Esophagus squamous epithelium (tissue), 5 donors: Measurements from ENCODE around the gene SFRP4. TPM values are rescaled to one million over a fixed set of nuclear protein-coding genes. Genes with fewer than 3 reads are reported as not detected.

Experiments used
- DNase-seq: peaks from one replicate; lab custom pipeline; 2025; lab: John Stamatoyannopoulos, UW
- H3K27ac ChIP-seq, 4 donors: fragments of 200-600 bp; sonication (generic); one replicate each; pipeline ENCODE4 v1.5.1; 2016 to 2019; ENCODE audit warnings: mild to moderate bottlenecking in 1 of 4
- H3K27me3 ChIP-seq, 4 donors: fragments of 200-600 bp; sonication (generic); 1 replicate in 3 of 4; 2 replicates in 1 of 4; pipeline versions ENCODE4 v1.5.1 to v1.6.0; 2017 to 2021; ENCODE audit warnings: antibody characterized with exemption in 1 of 4
- H3K36me3 ChIP-seq, 3 donors: fragments of 200-600 bp; sonication (generic); one replicate each; pipeline ENCODE4 v1.5.1; 2016 to 2019
- H3K4me1 ChIP-seq, 3 donors: fragments of 200-600 bp; sonication (generic); one replicate each; pipeline ENCODE4 v1.5.1; 2017 to 2019
- H3K4me3 ChIP-seq, 4 donors: fragments of 200-600 bp; sonication (generic); 1 replicate in 3 of 4; 2 replicates in 1 of 4; pipeline ENCODE4 v1.5.1; 2016 to 2019; ENCODE audit warnings: mild to moderate bottlenecking in 2 of 4, moderate library complexity in 1 of 4
- H3K9me3 ChIP-seq, 3 donors: fragments of 200-600 bp; sonication (generic); one replicate each; pipeline ENCODE4 v1.5.1; 2016 to 2019
- POLR2A ChIP-seq, 4 donors: fragments of 450-650 bp; IDR thresholded peaks; one replicate each; pipeline ENCODE4 v1.6.1; 2017; ENCODE audit warnings: antibody characterized with exemption in 4 of 4, mild to moderate bottlenecking in 4 of 4, moderate library complexity in 3 of 4
- WGBS, 2 donors: methylation state at CpG; one replicate each; pipeline ENCODE4 v1.1.5; 2018; 5-methylcytosine and 5-hydroxymethylcytosine counted together
- intact Hi-C: fragments of 100-400 bp; cut with DNase I; formaldehyde crosslinking; loops from one replicate; pipeline ENCODE4 v1.15.0; 2022
- total RNA-seq, 4 donors: library from RNA; depleted of rRNA; stranded (reverse); fragments of >200 nt; gene quantifications; one replicate each; pipeline ENCODE4 v1.1.0, GENCODE V29; 2016
- TF ChIP-seq, protein P1 (sequence below), 6 experiments: fragments of 450-650 bp in 4 of 6; fragments of 200-600 bp in 2 of 6; sonication (generic) in 2 of 6; IDR thresholded peaks; one replicate each; pipeline ENCODE4 v1.5.1; 2016 to 2019; ENCODE audit warnings: antibody characterized with exemption in 6 of 6, mild to moderate bottlenecking in 4 of 6, moderate library complexity in 4 of 6
- donor health status: DM: yes; HTN: yes; CAD: no.

SFRP4 gene
- total RNA-seq, 4 donors from 2014 or later, result 0.21 to 0.57 TPM; not detected in 2

DNA sequence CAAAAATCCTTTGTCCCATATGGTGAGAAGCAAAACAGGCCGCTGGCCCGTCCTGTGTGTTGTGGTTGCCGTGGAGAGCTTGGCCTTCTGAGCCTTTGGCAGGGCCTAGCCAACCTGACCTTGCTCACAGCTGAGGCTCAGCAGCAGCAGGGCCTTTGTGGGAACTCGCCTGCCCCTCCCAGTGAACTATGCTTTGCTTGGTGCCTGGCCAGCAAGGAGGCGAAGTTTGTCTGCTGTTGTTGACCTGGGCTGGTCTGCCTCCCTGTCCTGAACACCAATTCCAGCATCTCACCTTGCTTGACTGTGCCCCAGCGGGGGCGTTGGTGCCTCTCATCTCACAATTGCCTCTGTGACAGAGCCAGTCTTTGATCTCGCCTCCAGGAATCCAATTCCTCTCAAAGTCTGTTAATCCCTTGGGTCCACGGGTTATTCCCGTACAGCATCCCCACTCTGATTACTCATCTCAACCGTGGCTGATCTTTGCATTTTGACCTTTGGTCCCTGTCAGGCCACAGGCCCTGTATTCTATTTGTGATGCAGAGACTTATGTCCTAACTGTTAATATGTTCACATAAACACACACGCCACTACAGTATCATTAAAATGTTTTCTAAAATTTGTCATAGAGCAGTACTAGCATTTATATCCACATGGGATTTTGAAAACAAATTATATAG lies 26.5 kb upstream of the SFRP4 start:
- Histone ChIP-seq H3K36me3 (no peaks in the 10 kb centered on the region), H3K9me3 (no peaks in the 10 kb centered on the region), H3K27me3 (no peaks in the 10 kb centered on the region), H3K4me3 (no peak overlapping the region), H3K27ac (peak overlapping the region in 2 of 4 donors; percentile 32 to 49), H3K4me1 (peaks cover 0 to 17% (median 0%) of the 10 kb centered on the region in 3 donors)
- 45 to 54% methylated on average over 10 to 12 of the region's 12 CpGs for WGBS, 2 donors
- no peak for TF ChIP-seq POLR2A (IDR thresholded peaks at IDR 0.05)
- TF ChIP-seq, protein P1, sequence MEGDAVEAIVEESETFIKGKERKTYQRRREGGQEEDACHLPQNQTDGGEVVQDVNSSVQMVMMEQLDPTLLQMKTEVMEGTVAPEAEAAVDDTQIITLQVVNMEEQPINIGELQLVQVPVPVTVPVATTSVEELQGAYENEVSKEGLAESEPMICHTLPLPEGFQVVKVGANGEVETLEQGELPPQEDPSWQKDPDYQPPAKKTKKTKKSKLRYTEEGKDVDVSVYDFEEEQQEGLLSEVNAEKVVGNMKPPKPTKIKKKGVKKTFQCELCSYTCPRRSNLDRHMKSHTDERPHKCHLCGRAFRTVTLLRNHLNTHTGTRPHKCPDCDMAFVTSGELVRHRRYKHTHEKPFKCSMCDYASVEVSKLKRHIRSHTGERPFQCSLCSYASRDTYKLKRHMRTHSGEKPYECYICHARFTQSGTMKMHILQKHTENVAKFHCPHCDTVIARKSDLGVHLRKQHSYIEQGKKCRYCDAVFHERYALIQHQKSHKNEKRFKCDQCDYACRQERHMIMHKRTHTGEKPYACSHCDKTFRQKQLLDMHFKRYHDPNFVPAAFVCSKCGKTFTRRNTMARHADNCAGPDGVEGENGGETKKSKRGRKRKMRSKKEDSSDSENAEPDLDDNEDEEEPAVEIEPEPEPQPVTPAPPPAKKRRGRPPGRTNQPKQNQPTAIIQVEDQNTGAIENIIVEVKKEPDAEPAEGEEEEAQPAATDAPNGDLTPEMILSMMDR (IDR thresholded peaks at IDR 0.05), result no peak
- DNase-seq, result no peak
- intact Hi-C loops, result no loop called here

DNA sequence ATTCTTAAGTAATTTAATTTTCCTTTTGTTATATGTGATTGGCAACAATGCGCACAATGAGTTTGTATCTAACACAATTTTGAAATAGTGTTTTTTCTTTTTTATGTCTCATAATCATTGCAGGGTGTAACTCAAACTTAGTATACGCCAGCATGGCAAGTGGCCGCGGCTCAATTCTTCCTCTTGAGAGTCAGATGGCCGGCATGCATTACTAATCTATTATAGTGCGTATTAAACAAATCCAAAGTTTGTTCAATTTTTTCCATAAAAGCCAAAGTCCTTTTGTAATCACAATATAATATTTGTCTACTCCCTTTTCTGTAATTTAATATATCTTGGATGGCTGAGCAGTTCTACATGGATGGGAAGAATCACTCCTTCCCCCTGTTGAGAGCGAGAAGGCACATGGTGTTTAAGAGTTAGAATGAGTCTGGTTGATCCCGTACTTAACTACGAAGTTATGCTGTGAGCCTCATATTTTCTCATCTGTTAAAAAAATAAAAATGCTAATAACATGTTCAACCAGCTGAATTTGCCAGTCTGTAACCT lies 16.5 kb upstream of the SFRP4 start:
- H3K4me1 ChIP-seq, result no peaks in the 10 kb centered on the region
- H3K27ac ChIP-seq, result no peak overlapping the region
- 90 to 96% methylated on average over 9 of the region's 9 CpGs for WGBS, 2 donors
- no peaks in the 10 kb centered on the region for H3K36me3 ChIP-seq
- H3K27me3 ChIP-seq, result no peaks in the 10 kb centered on the region
- no peaks in the 10 kb centered on the region for H3K9me3 ChIP-seq
- TF ChIP-seq POLR2A (IDR thresholded peaks at IDR 0.05), result no peak
- TF ChIP-seq, protein P1 (IDR thresholded peaks at IDR 0.05), result no peak
- H3K4me3 ChIP-seq, result no peak overlapping the region
- intact Hi-C loops, result no loop called here
- no peak for DNase-seq

DNA sequence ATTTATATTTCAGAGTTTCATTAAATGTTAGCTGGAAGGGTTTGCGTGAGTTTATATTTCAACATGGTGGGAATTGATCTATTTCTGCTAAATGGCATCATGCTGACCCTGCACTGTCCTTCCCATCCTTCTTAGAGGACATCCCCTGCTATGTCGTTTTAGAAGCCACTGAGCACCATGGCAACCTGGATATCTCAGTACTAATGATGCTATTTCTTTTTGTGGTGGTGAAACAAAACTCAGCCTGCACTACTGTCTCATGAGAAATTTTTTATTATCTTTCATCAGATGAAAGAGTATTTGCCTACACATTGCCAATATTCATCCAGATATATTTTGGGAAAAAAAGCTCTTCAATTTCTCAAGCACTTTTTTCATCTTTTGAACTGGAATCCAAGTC lies 15.9 kb upstream of the SFRP4 start:
- TF ChIP-seq, protein P1 (IDR thresholded peaks at IDR 0.05), result no peak
- TF ChIP-seq POLR2A (IDR thresholded peaks at IDR 0.05), result no peak
- Histone ChIP-seq H3K27me3 (no peaks in the 10 kb centered on the region), H3K36me3 (no peaks in the 10 kb centered on the region), H3K4me3 (no peak overlapping the region), H3K4me1 (no peaks in the 10 kb centered on the region), H3K9me3 (no peaks in the 10 kb centered on the region), H3K27ac (no peak overlapping the region)
- DNase-seq, result no peak
- intact Hi-C loops, result no loop called here
- WGBS, 2 donors, result 60 to 70% methylated on average over 2 of the region's 2 CpGs

DNA sequence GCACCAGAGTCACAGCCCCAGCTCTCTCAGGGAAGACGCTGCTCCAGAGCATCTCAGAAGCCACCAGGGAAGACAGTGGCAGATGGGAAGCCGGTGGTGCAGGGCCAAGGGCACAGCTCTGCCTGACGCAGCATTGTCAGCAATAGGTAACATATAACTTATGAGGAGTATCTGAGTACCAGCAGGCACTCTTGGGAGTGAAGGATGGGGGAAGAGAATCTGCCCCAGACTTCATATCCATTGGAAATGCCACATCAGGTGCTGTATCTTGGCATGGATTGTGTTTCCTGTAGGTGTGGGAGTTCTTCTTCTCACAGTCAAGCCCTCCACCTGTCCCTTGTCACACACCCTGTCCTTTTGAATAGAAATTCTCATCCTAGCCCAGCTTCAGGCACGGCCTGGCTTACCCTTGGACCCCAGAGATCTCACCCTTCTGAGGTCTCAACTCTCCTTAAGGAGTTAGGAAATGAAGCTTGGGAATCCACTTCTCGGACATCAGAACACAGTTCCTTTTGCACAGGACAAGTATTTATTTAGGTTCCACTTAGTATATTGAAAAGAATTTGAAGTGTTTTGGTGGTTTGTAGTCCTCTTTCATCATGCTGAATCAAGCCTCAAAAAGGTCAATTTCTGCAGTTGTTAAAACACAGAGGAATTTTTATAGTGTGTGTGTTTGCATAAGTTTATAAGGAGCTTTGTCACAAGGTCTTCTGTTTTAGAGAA lies 13.8 kb upstream of the SFRP4 start:
- no peak overlapping the region for H3K27ac ChIP-seq
- WGBS, 2 donors, result 72 to 83% methylated on average over 4 to 5 of the region's 5 CpGs
- TF ChIP-seq, protein P1 (IDR thresholded peaks at IDR 0.05), result no peak
- TF ChIP-seq POLR2A (IDR thresholded peaks at IDR 0.05), result no peak

DNA sequence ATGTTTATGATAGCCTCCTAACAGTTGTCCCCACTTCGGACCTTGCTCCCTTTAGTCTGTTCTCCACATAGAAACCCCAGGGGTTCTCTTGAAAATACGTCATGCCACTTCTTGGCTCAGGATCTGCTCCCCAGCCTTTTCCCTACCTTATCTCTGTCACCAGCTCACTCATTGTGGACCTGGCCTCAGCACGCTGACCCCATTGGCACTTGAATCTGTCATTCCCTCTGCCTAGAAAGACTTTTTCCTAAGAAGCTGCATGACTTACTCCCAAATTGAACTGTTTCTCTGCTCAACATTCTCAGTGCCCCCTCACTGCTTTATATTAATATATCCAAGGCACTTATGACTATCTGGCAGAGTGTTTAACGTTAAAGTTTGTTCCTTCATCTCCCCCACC lies 12.3 kb upstream of the SFRP4 start:
- 82 to 84% methylated on average over 4 of the region's 4 CpGs for WGBS, 2 donors
- no peak overlapping the region for H3K27ac ChIP-seq
- no peak overlapping the region for H3K4me3 ChIP-seq
- no peaks in the 10 kb centered on the region for H3K36me3 ChIP-seq
- no peak for DNase-seq
- TF ChIP-seq, protein P1 (IDR thresholded peaks at IDR 0.05), result no peak
- TF ChIP-seq POLR2A (IDR thresholded peaks at IDR 0.05), result no peak
- H3K27me3 ChIP-seq, result no peaks in the 10 kb centered on the region
- no peaks in the 10 kb centered on the region for H3K4me1 ChIP-seq
- intact Hi-C loops, result no loop called here
- peaks cover 0 to 6% (median 0%) of the 10 kb centered on the region in 3 donors for H3K9me3 ChIP-seq

More for the DNA sequence above, 13.8 kb upstream of the SFRP4 start:
- H3K9me3 ChIP-seq, result peaks cover 0 to 6% (median 0%) of the 10 kb centered on the region in 3 donors
- no peaks in the 10 kb centered on the region for H3K4me1 ChIP-seq
- DNase-seq, result no peak
- H3K36me3 ChIP-seq, result no peaks in the 10 kb centered on the region
- H3K27me3 ChIP-seq, result no peaks in the 10 kb centered on the region
- H3K4me3 ChIP-seq, result no peak overlapping the region
- intact Hi-C loops, result no loop called here
